IMR-90 (cell line): ENCODE measurements around the gene RYR2. TPM values are rescaled to one million over a fixed set of nuclear protein-coding genes. Genes with fewer than 3 reads are reported as not detected.

Source experiments
- ATAC-seq: fragments of 200-7000 bp; cut with Tn5 transposase; 2 replicates; pipeline ENCODE4 v1.9.1; 2020; ENCODE audit warnings: low read depth, mild to moderate bottlenecking, moderate library complexity
- BruUV-seq: library from RNA; stranded (reverse); fragments of 400-500 nt; replicated peaks from 2 replicates; lab custom pipeline; 2021; lab: Mats Ljungman, UMichigan
- CTCF ChIA-PET: fragments of 300-600 bp; formaldehyde crosslinking; extraction: SDS; loops from one replicate; lab custom pipeline; 2021; ENCODE audit warnings: antibody characterized with exemption; lab: Yijun Ruan, JAX
- POLR2A ChIA-PET: fragments of 300-600 bp; sonication (Branson Sonifier 250); formaldehyde crosslinking; loops from one replicate; lab custom pipeline; 2022; ENCODE audit warnings: antibody characterized with exemption; ENCODE audit not compliant: unreplicated experiment; lab: Charles Lee
- DNase-seq: peaks from one replicate; pipeline ENCODE4 v3.0.0; 2013
- H2AFZ ChIP-seq: replicated peaks from 2 replicates; pipeline ENCODE3; 2013; ENCODE audit warnings: low read length, mild to moderate bottlenecking; ENCODE audit not compliant: poor library complexity
- H2AK5ac ChIP-seq: 2 replicates; pipeline ENCODE4 v1.6.1; 2013; ENCODE audit warnings: low read depth, low read length, inconsistent platforms
- H2AK9ac ChIP-seq: replicated peaks from 2 replicates; pipeline ENCODE3; 2013; ENCODE audit warnings: mild to moderate bottlenecking, low read depth, low read length, moderate library complexity; ENCODE audit not compliant: poor library complexity
- H2BK120ac ChIP-seq: 2 replicates; pipeline ENCODE4 v1.6.1; 2013; ENCODE audit warnings: low read depth, low read length, inconsistent platforms
- H2BK15ac ChIP-seq: 3 replicates; pipeline ENCODE4 v1.6.1; 2013; ENCODE audit warnings: low read depth, low read length, inconsistent platforms
- H2BK20ac ChIP-seq: 2 replicates; pipeline ENCODE4 v1.6.1; 2013; ENCODE audit warnings: low read depth, mild to moderate bottlenecking, inconsistent platforms, low read length, moderate library complexity
- H2BK5ac ChIP-seq: 2 replicates; pipeline ENCODE4 v1.6.1; 2013; ENCODE audit warnings: mild to moderate bottlenecking, low read depth, low read length, inconsistent platforms; ENCODE audit not compliant: poor library complexity, severe bottlenecking
- H3K14ac ChIP-seq: replicated peaks from 2 replicates; pipeline ENCODE4 v1.6.1; 2013; ENCODE audit warnings: low read depth, low read length, inconsistent platforms
- H3K18ac ChIP-seq: 2 replicates; pipeline ENCODE4 v1.6.1; 2013; ENCODE audit warnings: low read depth, low read length, control low read depth
- H3K23ac ChIP-seq: 2 replicates; pipeline ENCODE4 v1.6.1; 2013; ENCODE audit warnings: low read depth, low read length, inconsistent platforms
- H3K27ac ChIP-seq: 2 replicates; pipeline ENCODE4 v1.5.1; 2013; ENCODE audit warnings: mild to moderate bottlenecking, control low read depth, low read length; ENCODE audit not compliant: insufficient read depth
- H3K27me3 ChIP-seq: 2 replicates; pipeline ENCODE4 v1.6.1; 2013; ENCODE audit warnings: low read length; ENCODE audit not compliant: control insufficient read depth, insufficient read depth
- H3K36me3 ChIP-seq: 2 replicates; pipeline ENCODE4 v1.6.1; 2013; ENCODE audit warnings: low read length, mixed read lengths; ENCODE audit not compliant: control insufficient read depth, insufficient read depth
- H3K4ac ChIP-seq: 2 replicates; pipeline ENCODE4 v1.6.1; 2013; ENCODE audit warnings: low read depth, low read length, inconsistent platforms
- H3K4me1 ChIP-seq: 2 replicates; pipeline ENCODE4 v1.6.1; 2013; ENCODE audit warnings: low read length, mixed read lengths; ENCODE audit not compliant: control insufficient read depth, insufficient read depth
- H3K4me2 ChIP-seq: 2 replicates; pipeline ENCODE4 v1.6.1; 2013; ENCODE audit warnings: low read depth, mild to moderate bottlenecking, control low read depth, low read length, moderate library complexity
- H3K4me3 ChIP-seq: 2 replicates; pipeline ENCODE4 v1.5.1; 2013; ENCODE audit warnings: low read depth, mild to moderate bottlenecking, control low read depth, low read length, moderate library complexity; ENCODE audit not compliant: insufficient read depth
- H3K56ac ChIP-seq: 2 replicates; pipeline ENCODE4 v1.6.1; 2013; ENCODE audit warnings: low read length, inconsistent platforms; ENCODE audit not compliant: insufficient read depth; ENCODE audit errors: extremely low read depth
- H3K79me1 ChIP-seq, 2 experiments: 2 replicates each; pipeline ENCODE4 v1.6.1; 2013; ENCODE audit warnings: low read length in 2 of 2, inconsistent platforms in 1 of 2, low read depth in 1 of 2
- H3K9ac ChIP-seq: 2 replicates; pipeline ENCODE4 v1.6.1; 2013; ENCODE audit warnings: low read depth, low read length, control low read depth
- H3K9me1 ChIP-seq: 2 replicates; pipeline ENCODE4 v1.6.1; 2013; ENCODE audit warnings: low read length, inconsistent platforms; ENCODE audit not compliant: insufficient read depth
- H3K9me3 ChIP-seq: 2 replicates; pipeline ENCODE4 v1.6.1; 2013; ENCODE audit warnings: low read length; ENCODE audit not compliant: control insufficient read depth, insufficient read depth
- H4K20me1 ChIP-seq: 2 replicates; pipeline ENCODE4 v1.6.1; 2013; ENCODE audit warnings: low read length, inconsistent platforms; ENCODE audit not compliant: insufficient read depth
- H4K5ac ChIP-seq: 2 replicates; pipeline ENCODE4 v1.6.1; 2013; ENCODE audit warnings: mild to moderate bottlenecking, low read depth, low read length, control low read depth
- H4K8ac ChIP-seq, 2 experiments: 2 replicates each; pipeline ENCODE4 v1.6.1; 2013; ENCODE audit warnings: low read depth in 2 of 2, low read length in 2 of 2, control low read depth in 1 of 2, inconsistent platforms in 1 of 2
- H4K91ac ChIP-seq: 2 replicates; pipeline ENCODE4 v1.6.1; 2013; ENCODE audit warnings: low read depth, low read length, inconsistent platforms; ENCODE audit not compliant: insufficient read depth
- MAFK ChIP-seq: IDR thresholded peaks from 2 replicates; pipeline ENCODE4 v1.6.1; 2012; ENCODE audit warnings: low read depth, low read length, improper control_type of control experiment
- MXI1 ChIP-seq: IDR thresholded peaks from 2 replicates; pipeline ENCODE4 v1.6.1; 2012; ENCODE audit warnings: low read depth, mild to moderate bottlenecking, low read length, moderate library complexity, borderline replicate concordance
- NFE2L2 ChIP-seq: fragments of 150-350 bp; IDR thresholded peaks from 2 replicates; pipeline ENCODE4 v1.6.1; 2016; ENCODE audit warnings: low read depth, mild to moderate bottlenecking, low read length
- POLR2A ChIP-seq: IDR thresholded peaks from 2 replicates; pipeline ENCODE4 v1.6.1; 2012; ENCODE audit warnings: mild to moderate bottlenecking, low read depth, low read length
- USF2 ChIP-seq: fragments of 150-350 bp; IDR thresholded peaks from 2 replicates; pipeline ENCODE4 v1.6.1; 2017; ENCODE audit warnings: mild to moderate bottlenecking, antibody characterized with exemption, low read length, low read depth
- dilution Hi-C: fragments of 300-500 bp; cut with HindIII; formaldehyde crosslinking; loops from one replicate; pipeline ENCODE4 v1.14.3; 2018; ENCODE audit warnings: low sequenced_read_pairs; ENCODE audit not compliant: unreplicated experiment
- in situ Hi-C: fragments of 300-500 bp; cut with MboI; formaldehyde crosslinking; loops from 3 replicates; pipeline ENCODE4 v1.14.3; 2019; ENCODE audit warnings: low sequenced_read_pairs, inconsistent platforms, mixed read lengths
- intact Hi-C: fragments of 100-400 bp; cut with micrococcal nuclease; formaldehyde crosslinking; loops from 2 replicates; pipeline ENCODE4 v1.10.0; 2022
- polyA plus RNA-seq, 3 experiments: library from polyadenylated mRNA; depleted of rRNA; stranded (reverse); fragments of >200 nt; gene quantifications; 2 replicates each; pipeline ENCODE4 v1.2.3, GENCODE V29; 2012; ENCODE audit warnings: low replicate concordance in 1 of 3
- total RNA-seq: library from RNA; depleted of rRNA; stranded (reverse); fragments of >200 nt; gene quantifications from 2 replicates; pipeline ENCODE4 v1.2.3, GENCODE V29; 2012

The RYR2 gene
- total and polyA plus RNA-seq, 2 of the 4 experiments (the other 2 are of a cell fraction), result not detected

GRCh38 chr1:237258871-237259270 lies 216.9 kb downstream of the RYR2 start:
- H2BK20ac ChIP-seq, result no peak overlapping the region
- H2BK15ac ChIP-seq, result no peak overlapping the region
- no peak overlapping the region for H4K5ac ChIP-seq
- no peaks in the 10 kb centered on the region for H3K79me1 ChIP-seq
- in situ Hi-C loops, result no loop called here
- H3K4me1 ChIP-seq, result no peaks in the 10 kb centered on the region
- H4K20me1 ChIP-seq, result no peaks in the 10 kb centered on the region
- no peak overlapping the region for H3K23ac ChIP-seq
- no peak overlapping the region for H2AK9ac ChIP-seq
- no peak overlapping the region for H3K14ac ChIP-seq
- no peak overlapping the region for H3K9ac ChIP-seq
- ChIA-PET POLR2A (no interaction called here), CTCF (no interaction called here)
- H3K4me3 ChIP-seq, result no peak overlapping the region
- H4K8ac ChIP-seq, result no peak overlapping the region
- no TSS peak for BruUV-seq
- no peak for ATAC-seq
- no peak overlapping the region for H2AK5ac ChIP-seq
- no peak overlapping the region for H2AFZ ChIP-seq
- no peak overlapping the region for H3K27ac ChIP-seq
- DNase-seq, result no peak
- H3K4ac ChIP-seq, result no peak overlapping the region
- dilution Hi-C loops, result no loop called here
- H3K18ac ChIP-seq, result no peak overlapping the region
- H3K36me3 ChIP-seq, result no peaks in the 10 kb centered on the region
- H3K9me3 ChIP-seq, result peaks cover 8% of the 10 kb centered on the region
- H4K91ac ChIP-seq, result no peak overlapping the region
- H3K56ac ChIP-seq, result no peak overlapping the region
- TF ChIP-seq POLR2A (no peak), MAFK (no peak), NFE2L2 (no peak), MXI1 (no peak), USF2 (no peak)
- H2BK5ac ChIP-seq, result no peak overlapping the region
- H3K4me2 ChIP-seq, result no peak overlapping the region
- H3K9me1 ChIP-seq, result no peaks in the 10 kb centered on the region
- no peaks in the 10 kb centered on the region for H3K27me3 ChIP-seq
- intact Hi-C loops, result no loop called here
- no peak overlapping the region for H2BK120ac ChIP-seq
